HG03457 (cell line): ENCODE results near the gene WFIKKN2.

Experiments used
- ATAC-seq: cut with Tn5 transposase; IDR thresholded peaks from one replicate; pipeline ENCODE4 v1.9.1; 2021; ENCODE audit warnings: moderate number of reproducible peaks; ENCODE audit not compliant: unreplicated experiment

Gene WFIKKN2

DNA sequence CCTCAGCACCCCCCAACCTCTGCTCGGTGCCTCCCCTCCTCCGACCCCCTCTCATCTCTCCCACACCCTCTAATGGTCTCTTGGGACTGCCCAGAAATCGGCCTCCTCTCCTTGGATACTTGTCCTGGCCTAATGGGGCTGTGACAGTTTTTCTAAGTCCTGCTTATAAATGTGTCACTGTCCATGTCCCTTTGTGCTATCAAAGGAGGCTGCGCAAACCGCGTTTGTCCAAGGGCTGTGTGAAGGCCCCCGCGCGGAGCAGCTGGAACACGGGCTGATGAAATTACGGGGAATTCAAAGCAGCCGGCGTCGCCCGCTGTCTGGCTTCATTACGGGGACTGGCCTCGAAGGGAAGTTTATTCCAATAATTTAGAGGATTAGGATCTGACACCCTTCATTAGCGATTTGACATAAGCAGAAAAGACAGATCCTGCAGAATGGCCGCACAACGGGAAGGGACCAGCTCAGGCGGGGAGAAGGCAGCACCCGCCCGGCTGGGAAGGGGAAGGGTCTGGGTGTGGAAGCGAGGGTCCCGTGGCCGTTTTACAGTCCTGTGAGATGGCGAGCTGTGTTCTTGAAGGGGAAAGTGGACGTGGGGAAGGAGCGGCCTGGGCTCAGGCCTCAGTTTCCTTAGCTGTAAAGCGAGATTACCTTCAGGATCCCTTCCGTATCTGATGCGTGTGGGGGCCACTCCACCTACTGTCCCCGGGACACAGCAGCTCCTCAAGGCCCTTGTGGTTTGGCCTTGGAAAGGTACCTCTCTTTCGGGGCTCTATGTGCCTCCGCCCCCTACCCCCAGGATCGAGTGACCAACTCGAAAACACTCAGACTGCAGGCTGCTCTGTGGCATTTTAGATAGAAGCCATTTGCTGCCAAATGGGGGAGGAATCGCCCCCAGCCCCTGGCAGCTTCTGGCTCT, 1.6 kb upstream of the WFIKKN2 start:
- ATAC-seq, result no peak

DNA sequence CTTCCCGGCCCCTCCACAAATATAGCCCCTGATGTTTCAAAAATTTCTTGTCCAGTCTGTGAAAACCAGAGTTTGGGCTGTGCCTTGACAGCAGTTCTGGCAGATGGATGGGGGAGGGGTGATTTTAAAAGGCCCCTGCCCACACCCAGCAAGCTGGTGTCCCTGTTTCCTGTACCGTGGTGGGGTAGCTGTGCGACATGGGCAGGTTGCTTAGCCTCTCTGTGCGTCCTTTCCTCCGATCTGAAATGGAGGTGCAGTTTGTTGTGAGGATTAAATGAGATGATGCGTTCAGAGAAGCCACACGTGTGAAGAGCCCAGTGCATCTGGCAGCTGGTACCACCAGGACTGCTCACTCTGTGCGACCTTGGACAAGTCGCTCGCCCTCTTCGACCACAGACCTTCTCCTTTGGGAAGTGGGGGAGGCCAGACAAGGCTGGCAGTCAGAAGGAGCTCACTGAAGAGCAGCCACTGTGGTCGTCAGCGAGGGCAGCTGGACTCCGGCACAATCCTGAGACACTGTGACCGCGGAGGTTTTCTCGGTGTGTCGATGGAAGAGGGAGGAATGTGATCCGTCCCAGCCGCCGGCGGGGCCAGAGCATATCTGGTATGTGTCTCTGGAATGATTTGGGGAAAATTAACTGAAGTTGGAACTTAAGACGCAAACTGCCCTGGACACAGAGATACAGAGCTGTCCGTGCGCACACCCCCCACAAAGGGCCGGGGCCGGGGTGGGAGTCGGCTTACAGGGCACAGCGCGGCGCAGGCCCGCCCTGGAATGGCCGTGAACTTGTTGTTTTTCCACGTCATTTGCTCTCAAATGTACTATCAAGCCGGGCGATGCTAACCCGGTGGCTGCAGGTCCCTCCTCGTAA, 721 bp upstream of the WFIKKN2 start:
- no peak for ATAC-seq

DNA sequence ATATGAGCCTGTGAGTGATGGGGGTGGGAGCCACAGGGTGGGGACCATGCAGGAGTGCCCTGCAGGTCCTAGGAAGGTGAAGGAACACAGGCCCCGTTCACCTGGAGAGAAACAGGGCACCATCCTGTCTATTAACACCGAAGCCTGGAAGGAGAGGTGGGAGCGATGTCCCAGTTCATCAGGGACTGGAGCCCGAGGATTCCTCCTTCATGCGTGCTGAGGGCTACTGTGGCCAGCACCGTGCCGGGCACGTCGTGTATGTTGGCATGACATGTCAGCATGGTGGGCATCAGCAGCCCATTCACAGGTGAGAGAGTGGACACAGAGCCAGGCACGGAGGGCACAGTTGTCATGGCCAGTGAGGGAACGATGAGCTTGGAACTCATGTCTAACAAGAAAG, 1.4 kb downstream of the WFIKKN2 start:
- ATAC-seq, result no peak

DNA sequence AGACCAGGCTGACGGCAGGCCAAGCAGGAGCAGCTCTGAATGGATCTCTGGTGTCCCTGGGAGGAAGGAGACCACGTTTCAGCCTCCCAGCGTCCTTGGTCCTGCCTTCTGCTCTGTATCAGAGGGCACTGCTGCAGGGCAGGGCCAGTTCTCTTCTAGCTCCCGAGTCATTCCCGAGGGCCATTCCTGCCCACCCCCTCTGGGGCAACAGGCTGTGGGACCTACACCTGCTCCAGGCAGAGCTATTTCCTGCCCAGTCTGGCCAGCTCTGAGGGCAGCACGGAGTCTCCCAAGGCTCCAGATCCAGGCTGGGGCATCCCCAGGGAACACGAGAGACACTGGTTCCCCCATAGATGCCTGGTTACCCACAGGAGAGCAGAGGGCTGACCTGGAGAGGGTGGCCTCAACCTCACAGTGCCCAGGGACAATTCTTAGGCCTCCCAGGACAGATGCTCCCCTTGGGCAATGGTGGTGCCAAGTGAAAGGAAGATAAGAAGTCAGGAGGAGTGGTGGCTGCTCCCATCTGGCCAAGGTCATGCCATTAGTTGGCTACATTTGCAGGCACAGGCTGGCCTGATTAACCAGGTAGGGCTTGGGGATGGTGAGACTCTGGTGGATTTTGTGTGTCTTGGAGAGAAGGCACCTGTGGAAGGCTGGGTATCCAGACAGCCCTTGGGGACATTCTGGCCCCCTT, 2.0 kb downstream of the WFIKKN2 start:
- no peak for ATAC-seq

DNA sequence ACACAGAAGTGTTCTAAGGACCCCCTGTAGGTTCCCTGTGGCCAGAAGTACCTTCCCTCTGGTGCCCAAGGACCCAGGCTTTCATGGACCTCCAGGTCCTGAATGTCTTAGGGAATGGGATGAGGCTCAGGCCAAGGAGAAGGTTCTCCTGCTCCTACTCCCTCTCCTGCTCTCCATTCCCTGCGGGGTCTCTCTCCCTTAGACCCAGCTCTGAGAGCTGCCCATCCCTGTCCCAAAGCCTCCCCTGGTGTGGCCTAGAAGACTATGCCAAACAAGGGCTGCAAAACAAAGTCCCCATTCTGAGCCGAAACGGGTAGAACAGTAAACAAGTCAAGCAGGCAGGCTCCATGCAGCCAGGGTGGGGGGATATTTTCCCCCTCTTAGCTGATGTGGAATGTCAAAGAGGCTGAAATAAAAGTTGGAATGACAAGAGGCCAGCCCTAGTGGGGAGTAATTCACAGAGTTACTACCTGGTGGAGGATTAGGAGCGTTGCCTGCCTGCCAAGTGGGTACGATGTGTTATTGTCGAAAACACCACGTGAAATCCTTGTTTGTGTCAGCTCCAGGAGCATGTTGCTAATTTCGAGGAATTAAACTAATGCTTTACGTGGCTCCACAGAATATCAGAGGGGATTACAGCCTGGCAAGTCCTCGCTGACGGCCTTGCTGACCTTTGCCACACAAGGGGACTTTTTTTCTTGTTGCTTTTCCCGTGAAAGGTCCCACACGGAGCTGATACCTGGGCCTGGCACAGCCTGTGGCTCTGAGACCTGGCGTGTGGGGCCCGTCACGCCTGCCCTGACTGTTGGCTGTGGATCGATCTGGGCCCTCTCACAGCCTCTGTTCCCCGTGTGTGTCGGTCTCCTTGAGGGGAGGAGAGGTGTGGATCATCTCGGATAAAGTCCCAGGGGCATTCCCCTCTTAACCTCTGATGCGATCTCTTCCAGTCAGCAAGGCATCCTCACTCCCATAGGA, 2.9 kb downstream of the WFIKKN2 start:
- ATAC-seq, result no peak

DNA sequence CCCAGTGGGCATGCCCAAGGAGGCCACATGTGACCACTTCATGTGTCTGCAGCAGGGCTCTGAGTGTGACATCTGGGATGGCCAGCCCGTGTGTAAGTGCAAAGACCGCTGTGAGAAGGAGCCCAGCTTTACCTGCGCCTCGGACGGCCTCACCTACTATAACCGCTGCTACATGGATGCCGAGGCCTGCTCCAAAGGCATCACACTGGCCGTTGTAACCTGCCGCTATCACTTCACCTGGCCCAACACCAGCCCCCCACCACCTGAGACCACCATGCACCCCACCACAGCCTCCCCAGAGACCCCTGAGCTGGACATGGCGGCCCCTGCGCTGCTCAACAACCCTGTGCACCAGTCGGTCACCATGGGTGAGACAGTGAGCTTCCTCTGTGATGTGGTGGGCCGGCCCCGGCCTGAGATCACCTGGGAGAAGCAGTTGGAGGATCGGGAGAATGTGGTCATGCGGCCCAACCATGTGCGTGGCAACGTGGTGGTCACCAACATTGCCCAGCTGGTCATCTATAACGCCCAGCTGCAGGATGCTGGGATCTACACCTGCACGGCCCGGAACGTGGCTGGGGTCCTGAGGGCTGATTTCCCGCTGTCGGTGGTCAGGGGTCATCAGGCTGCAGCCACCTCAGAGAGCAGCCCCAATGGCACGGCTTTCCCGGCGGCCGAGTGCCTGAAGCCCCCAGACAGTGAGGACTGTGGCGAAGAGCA, 4.4 kb downstream of the WFIKKN2 start:
- no peak for ATAC-seq

DNA sequence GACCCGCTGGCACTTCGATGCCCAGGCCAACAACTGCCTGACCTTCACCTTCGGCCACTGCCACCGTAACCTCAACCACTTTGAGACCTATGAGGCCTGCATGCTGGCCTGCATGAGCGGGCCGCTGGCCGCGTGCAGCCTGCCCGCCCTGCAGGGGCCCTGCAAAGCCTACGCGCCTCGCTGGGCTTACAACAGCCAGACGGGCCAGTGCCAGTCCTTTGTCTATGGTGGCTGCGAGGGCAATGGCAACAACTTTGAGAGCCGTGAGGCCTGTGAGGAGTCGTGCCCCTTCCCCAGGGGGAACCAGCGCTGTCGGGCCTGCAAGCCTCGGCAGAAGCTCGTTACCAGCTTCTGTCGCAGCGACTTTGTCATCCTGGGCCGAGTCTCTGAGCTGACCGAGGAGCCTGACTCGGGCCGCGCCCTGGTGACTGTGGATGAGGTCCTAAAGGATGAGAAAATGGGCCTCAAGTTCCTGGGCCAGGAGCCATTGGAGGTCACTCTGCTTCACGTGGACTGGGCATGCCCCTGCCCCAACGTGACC, 5.0 kb downstream of the WFIKKN2 start:
- no peak for ATAC-seq

DNA sequence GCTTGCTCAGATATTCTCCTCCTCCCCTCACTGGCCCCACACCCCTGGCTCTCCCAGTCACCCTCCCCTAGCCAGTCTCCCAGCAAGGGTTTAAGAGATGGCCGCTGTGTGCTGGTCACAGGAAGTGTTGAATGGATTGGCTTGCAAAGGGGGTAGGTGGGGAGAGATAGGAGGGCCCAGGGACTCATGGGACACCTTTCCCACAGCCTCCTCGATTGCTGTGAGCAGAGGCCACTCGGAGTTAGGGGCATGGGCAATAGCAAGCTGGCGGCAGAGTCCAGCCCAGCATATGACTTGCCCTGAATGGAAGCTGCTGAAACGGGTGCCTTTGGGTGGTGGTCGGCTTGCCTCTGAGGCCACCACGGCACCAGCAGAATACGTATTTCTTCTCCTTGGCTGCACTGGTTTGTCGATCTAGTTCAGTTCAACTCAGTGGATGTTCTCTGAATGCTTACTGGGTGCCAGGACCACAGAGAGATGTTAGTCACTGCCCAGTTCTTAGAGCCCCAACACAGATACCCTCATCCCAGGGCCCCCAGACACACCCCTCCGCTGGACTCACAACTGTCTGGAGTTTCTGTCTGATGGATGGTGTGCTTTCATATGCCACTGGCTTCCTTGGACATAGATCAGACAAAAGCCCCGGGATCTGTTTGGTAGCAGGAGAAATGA, 6.0 kb downstream of the WFIKKN2 start:
- no peak for ATAC-seq

DNA sequence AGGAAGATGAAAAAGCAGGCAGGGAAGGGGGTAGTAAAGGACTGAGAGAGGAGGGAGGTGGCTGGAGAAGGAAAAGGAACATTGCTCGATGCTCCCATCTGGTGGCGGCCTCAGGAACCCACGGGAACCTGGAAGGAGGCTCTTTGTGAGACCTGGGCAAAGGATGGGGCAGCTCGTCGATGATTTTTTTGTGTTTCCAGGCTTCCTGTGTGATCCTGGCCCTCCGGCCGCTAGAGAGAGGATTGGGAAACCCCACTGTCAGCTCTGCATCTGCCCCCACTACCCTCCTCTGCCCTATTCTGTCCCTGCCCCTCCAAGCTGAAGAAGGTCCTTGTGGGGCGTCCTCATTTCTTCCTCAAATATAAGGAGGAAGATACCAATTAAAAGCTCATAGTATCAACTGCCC, 6.6 kb downstream of the WFIKKN2 start:
- no peak for ATAC-seq

DNA sequence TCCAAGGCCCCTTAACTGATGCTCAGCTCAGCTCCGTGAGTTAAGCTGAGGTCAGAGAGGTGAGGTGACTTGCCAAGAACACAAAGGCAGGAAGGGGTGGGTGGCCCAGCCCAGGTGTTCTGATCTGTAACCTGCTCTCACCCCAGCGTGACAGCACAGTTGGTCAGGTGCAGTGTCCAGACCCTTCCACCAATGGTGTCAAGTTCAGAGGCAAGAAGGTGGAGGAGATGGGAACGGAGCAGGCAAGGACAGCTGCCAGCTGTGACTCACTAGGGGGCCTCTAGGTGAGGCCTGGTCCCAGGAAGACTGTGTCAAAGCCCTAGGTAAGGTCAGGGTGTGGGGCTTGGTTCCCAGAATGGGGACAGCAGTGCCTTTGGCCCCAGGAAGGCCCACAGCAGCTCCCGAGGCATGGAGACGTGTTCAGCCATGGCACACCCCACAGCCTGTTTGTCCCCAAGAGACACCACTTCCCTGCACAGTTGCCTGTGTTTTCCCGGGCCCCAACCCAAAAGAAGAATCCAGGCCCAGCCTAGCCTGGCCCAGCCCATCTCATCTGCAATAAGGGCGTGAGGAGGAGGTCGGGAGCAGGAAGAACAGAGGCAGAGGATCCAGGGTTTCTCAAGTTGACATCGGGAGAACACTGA, 7.2 kb downstream of the WFIKKN2 start:
- no peak for ATAC-seq

DNA sequence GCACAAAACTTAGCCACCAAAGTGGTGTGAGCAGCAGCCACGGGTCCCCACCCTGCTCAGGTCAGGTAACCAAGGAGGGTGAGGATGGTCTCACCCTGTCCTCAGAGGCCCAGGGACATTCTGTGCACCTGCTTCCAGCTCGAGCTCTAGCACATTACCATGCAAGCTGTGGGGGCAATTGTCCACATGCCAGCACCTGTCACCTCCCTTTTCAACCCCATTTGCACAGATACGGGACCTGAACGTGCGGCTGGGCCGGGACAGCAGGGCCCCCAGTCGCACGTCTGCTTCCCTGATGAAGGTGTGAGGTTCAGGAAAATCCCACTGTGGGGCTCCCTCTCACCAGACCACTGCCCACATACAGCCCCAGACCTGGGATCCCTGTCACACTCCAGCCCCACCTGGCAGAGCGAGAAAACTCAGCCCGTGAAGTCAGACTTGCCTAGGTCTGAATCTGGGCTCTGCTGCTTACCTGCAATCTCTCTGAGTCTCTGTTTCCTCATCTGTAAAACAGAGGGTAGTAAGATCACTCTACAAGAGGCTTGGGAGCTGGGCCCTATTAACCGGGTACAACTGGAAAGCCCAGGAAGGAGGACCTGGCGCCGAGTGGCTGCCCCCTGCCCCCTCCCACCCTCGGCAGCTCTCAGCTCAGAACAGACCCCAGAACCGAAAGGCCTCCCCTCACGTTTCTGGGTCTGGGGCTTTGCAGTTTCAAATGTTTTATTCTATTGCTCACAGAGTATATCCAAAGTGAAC, 7.9 kb downstream of the WFIKKN2 start:
- no peak for ATAC-seq

DNA sequence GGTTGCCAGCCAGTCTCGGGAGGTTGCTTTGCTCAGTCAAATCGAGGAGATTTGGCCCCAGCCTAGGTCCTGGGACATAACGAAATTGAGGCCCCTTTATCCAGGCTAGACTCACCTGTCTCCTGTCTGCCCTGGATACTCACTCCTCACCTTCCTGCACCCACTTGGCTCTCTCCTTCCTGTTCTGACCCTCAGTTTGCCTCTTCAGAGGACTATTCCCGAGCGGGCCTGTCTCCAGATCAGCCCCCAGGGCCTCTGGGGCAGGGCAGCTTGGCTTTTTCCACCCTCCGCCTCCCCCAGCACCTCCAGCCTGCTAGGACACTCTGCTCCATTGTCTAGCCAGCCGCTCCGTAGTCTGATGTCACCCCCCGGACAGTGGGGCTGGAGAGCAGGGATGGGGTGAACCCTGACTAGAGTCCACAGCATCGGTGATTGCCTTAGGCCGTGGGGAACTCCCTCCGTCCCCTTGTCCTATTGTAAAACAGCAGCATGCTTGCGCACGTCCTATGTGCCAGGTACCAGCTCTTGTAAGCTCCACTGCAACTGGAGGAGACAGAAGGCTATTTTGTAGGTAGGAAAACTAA, 8.8 kb downstream of the WFIKKN2 start:
- no peak for ATAC-seq

DNA sequence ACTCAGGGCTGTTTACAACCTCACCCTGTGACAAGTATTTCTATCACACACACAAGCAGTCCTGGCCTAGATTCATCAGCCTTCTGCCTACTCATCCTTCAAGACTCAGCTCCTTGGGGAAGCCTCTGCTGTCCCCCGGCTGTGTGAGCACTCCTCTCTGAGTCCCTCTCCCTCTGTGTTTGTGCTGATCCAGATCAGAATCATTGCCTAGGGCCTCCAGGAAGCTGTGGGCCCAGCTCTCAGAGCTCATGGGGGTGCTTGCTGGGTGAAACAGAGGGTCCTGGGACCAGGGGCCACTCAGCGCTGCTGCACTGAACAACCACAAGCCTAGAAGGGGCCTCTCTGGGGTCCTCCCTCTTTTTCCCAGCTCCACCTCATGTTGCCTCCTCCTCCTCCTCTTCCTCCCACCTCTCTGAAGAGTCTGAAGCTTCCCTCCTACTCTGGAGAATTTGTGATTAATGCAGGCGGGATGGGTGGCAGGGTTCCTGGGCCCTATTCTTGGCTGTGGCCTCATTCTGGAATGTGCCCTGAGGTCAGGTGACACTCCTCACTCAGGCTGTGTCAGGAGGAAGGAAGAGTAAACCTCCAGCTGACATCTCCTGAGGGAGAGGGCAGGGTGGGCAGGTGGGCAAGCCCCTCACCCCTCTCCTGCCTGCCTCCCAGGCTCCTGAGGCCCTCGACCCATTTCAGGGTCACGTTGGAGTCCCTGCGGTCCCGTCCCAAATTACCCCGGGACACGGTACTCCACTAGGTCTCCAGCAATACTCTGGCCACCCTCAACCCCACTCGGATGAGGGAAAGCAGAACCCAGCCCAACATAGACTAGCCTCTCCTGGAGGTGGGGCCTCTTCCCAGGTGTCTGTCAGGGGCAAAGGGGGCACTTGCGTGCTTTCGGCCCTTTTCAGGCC, 10.1 kb downstream of the WFIKKN2 start:
- no peak for ATAC-seq

DNA sequence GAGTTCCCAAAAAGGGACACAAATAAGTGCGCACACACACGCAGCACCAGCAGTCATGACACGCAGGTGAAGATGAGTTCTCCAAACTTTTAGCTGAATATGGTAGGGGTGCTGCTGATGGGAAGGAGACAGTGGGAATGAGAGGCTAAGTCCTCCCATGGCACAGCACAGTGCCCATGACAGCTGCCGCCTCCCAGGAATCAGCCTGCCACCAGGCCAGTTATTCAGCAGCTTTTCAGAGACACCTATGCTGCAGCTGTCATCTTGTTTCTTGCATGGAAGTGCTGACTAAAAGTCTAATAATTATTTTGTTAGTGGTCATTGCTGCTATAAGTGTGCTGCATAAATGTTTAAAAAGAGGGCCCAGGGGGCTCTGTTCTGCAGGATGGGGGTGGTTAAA, 12.2 kb downstream of the WFIKKN2 start:
- ATAC-seq, result no peak

DNA sequence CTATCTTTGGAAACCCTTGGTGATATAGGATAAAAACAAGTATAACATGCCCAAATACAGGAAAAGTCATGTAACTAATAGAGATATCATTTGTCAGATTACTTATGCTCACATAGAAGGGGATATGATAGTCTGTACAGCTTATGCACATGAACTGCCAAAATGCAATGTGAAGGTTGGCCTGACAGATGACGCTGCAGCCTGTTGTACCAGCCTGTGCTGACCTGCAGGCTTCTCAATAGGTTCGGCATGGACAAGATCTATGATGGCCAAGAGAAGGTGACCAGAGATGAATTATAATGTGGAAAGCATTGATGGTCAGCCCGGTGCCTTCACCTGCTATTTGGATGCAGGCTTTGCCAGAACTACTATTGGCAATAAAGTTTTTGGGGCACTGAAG, 12.7 kb downstream of the WFIKKN2 start:
- ATAC-seq, result no peak

DNA sequence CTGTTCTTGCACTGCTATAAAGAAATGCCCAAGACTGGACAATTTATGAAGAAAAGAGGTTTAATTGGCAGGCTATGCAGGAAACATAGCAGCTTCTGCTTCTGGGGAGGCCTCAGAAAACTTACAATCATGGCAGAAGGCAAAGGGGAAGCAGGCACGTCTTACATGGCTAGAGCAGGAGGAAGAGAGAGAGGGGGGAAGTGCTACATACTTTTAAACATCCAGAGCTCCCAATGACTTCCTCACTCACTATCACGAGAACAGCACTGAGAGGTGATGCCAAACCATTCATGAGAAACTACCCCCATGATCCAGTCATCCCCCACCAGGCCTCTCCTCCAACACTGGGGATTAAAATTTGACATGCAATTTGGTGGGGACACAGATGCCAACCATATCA, 13.3 kb downstream of the WFIKKN2 start:
- ATAC-seq, result no peak
